ENCODE results near the gene SASH3. TPM values are rescaled to one million over a fixed set of nuclear protein-coding genes. Genes with fewer than 3 reads are reported as not detected.
"Not testable (repeated sequence)": the region's sequence is repeated elsewhere in the genome, so short reads cannot be mapped to it uniquely, and the experiment has no call there.

SASH3 gene
- total and polyA plus RNA-seq, 12 donors = 1.1 to 27.8 (median 13.4) TPM

DNA sequence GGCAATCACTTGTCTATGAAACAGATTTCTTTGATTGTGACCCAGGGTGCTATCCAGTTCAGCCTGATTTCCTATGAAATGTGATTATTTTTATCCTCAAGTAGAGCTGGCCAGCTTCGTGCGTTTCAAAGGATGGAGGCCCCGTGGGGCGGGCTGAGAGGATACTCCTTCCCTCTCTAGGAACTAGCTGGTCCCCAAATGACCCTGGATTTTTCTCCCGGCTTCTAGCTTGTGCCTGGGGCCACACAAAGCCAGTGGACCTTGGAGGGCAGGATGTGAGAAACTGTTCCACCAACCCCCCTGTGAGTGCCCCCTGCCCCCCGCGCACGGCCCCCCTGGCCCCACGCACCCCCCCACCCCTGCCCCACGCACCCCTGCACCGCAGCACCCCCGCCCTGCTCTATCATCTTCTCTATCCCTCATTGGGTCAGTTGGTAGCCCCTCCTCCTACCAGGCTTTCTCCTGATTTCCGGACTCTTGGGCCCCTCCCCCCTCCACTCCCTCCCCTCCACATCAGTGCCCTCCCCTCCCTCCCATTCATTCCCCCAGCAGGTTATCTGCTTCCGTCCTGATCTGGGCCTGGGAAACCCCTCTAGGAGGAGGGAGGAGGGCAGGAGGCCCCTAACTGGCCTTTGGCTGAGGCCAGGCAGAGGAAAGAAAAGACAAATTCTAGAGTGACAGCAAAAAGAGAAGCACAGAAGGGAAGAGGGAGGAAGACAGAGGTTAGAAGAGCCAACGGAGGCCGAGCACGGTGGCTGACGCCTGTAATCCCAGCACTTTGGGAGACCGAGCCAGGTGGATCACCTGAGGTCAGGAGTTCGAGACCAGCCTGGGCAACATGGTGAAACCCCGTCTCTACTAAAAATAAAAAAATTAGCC is 37.6 kb upstream of the SASH3 start:
- intact Hi-C loops (cut with DNase I) = no loop called here
- no peak overlapping the region for H3K4me3 ChIP-seq
- WGBS, 4 donors = 47 to 58% (median 51%) methylated on average over 10 to 18 of the region's 21 CpGs
- H3K9me3 ChIP-seq (replicated peaks in 1 of 3) = no peaks in the 10 kb centered on the region
- no peaks in the 10 kb centered on the region for H3K36me3 ChIP-seq (replicated peaks in 1 of 2)
- H3K27ac ChIP-seq = no peak overlapping the region
- H3K27me3 ChIP-seq = no peaks in the 10 kb centered on the region
- TF ChIP-seq CTCF (IDR thresholded peaks at IDR 0.05) = no peak
- TF ChIP-seq POLR2A (IDR thresholded peaks at IDR 0.05) = no peak
- DNase-seq = no peak
- H3K4me1 ChIP-seq (replicated peaks in 1 of 2) = no peaks in the 10 kb centered on the region

GRCh38 chrX:129742759-129743152 is 37.0 kb upstream of the SASH3 start:
- H3K27ac ChIP-seq; DNase-seq; H3K36me3 ChIP-seq (replicated peaks in 1 of 2); H3K4me3 ChIP-seq; H3K4me1 ChIP-seq (replicated peaks in 1 of 2); intact Hi-C loops (cut with DNase I); H3K27me3 ChIP-seq; H3K9me3 ChIP-seq (replicated peaks in 1 of 3): not testable (repeated sequence)
- 67 to 91% (median 76%) methylated on average over 6 of the region's 6 CpGs for WGBS, 4 donors

- WGBS, 4 donors = 66 to 87% (median 73%) methylated on average over 3 to 4 of the region's 4 CpGs
- no peak overlapping the region for H3K4me3 ChIP-seq
- H3K9me3 ChIP-seq (replicated peaks in 1 of 3) = no peaks in the 10 kb centered on the region
- H3K4me1 ChIP-seq (replicated peaks in 1 of 2) = no peaks in the 10 kb centered on the region
- no peaks in the 10 kb centered on the region for H3K36me3 ChIP-seq (replicated peaks in 1 of 2)
- H3K27ac ChIP-seq = no peak overlapping the region
- no peak for TF ChIP-seq POLR2A (IDR thresholded peaks at IDR 0.05)
- no peak for TF ChIP-seq CTCF (IDR thresholded peaks at IDR 0.05)
- H3K27me3 ChIP-seq = no peaks in the 10 kb centered on the region
- intact Hi-C loops (cut with DNase I) = no loop called here
- DNase-seq = no peak
Observed at GRCh38 chrX:129743821-129744220, 35.9 kb upstream of the SASH3 start.

DNA sequence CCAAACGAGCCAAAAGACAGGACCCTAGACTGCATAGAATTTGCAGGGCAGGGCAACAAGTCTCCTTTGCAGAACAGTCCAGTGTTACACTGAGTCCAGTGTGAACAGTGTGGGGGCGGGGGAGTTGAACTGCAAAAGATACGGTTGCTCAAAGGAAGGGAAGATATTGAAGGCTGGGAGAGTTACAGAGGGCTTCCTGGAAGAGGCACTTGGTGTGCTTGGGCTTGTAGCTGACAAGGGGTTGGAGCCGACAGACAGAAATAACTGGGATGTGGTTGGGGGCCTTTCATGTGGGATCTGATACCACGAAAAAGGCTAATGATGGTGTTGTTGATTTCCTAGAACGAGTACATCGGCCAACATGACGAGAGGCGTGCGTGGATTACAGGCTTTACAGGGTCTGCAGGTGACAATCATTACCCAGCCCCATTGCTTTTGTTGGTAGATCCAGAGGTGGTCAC is 34.9 kb upstream of the SASH3 start:
- intact Hi-C loops (cut with DNase I) = no loop called here
- no peaks in the 10 kb centered on the region for H3K9me3 ChIP-seq (replicated peaks in 1 of 3)
- H3K27me3 ChIP-seq = no peaks in the 10 kb centered on the region
- TF ChIP-seq POLR2A (IDR thresholded peaks at IDR 0.05) (no peak), CTCF (IDR thresholded peaks at IDR 0.05) (no peak)
- DNase-seq = no peak
- WGBS, 4 donors = 77 to 90% (median 85%) methylated on average over 10 of the region's 10 CpGs
- H3K4me3 ChIP-seq = no peak overlapping the region
- no peaks in the 10 kb centered on the region for H3K36me3 ChIP-seq (replicated peaks in 1 of 2)
- no peaks in the 10 kb centered on the region for H3K4me1 ChIP-seq (replicated peaks in 1 of 2)
- H3K27ac ChIP-seq = no peak overlapping the region
